ENCODE data around the gene TPO.

Gene TPO

DNA sequence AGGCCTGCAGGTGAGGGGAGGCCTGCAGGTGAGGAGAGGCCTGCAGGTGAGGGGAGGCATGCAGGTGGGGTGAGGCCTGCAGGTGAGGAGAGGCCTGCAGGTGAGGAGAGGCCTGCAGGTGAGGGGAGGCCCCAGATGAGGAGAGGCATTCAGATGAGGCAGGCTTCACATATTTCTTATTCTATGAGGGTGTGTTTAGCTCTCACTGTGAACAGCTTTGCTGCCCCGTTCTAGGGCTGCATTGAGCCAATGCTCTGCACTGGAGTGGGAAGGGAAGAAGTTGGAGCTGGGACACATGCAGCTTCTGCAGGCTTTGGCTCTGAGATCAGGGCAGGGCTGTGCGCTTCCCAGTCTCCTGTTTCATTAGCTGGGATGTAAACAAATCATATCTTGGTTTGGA lies 19.5 kb downstream of the TPO start:
- Histone ChIP-seq H3K27me3 (peaks cover 0 to 5% of the 10 kb centered on the region in 2 donors), H3K27ac (no peak overlapping the region), H3K36me3 (no peaks in the 10 kb centered on the region), H3K9me3 (peaks cover 0 to 6% (median 0%) of the 10 kb centered on the region in 3 donors), H3K4me3 (no peak overlapping the region), H3K4me1 (no peaks in the 10 kb centered on the region)
- intact Hi-C loops (cut with DNase I; ENCODE audit: low total_unique reads), result no loop called here
- DNase-seq, result no peak
- no peak for TF ChIP-seq CTCF (IDR thresholded peaks at IDR 0.05)

DNA sequence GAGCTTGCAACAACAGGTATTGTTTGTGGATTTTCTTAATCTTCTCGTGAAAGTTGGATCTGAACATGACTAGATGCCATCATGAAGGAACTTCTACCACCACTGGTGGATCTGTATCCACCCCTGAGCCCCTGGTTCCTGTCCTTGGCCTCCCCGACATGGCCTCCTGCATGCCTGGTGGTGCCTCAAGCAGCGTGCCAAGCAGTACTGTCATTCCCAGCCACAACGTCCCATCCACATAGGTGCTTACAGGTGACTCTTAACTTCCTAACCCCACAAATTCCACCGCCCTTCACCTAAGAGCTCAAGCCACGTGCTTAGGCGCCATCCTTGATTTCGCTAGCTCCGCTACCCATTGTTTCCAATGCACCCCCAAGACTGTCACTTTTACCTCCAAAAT lies 23.1 kb downstream of the TPO start:
- intact Hi-C loops (cut with DNase I; ENCODE audit: low total_unique reads), result no loop called here
- no peak for DNase-seq
- H3K4me3 ChIP-seq, result no peak overlapping the region
- peaks cover 0 to 2% of the 10 kb centered on the region in 2 donors for H3K27me3 ChIP-seq
- no peaks in the 10 kb centered on the region for H3K9me3 ChIP-seq
- TF ChIP-seq CTCF (IDR thresholded peaks at IDR 0.05), result no peak
- H3K27ac ChIP-seq, result no peak overlapping the region
- no peaks in the 10 kb centered on the region for H3K36me3 ChIP-seq
- H3K4me1 ChIP-seq, result no peaks in the 10 kb centered on the region

DNA sequence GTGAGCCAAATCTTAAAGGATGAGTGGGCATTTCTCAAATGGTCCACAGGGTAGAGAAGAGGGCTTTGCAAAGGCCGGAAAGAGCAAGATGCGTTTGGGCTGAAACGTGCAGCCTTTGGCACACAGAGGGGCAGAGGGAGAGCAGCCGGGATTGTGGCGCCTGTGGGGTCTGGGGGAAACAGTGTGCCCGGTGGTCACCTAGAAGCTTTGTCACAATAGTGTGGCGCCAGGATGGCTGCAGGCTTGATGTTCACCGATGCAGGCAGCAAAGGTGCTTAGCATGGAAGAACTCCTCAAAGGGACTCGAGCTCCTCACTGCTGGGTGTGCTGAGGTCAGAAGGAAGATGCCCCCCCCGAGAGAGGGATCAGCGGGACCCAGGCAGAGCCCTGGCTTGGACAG lies 23.8 kb downstream of the TPO start:
- no peak overlapping the region for H3K4me3 ChIP-seq
- no peaks in the 10 kb centered on the region for H3K36me3 ChIP-seq
- intact Hi-C loops (cut with DNase I; ENCODE audit: low total_unique reads), result no loop called here
- no peaks in the 10 kb centered on the region for H3K9me3 ChIP-seq
- DNase-seq, result no peak
- TF ChIP-seq CTCF (IDR thresholded peaks at IDR 0.05), result no peak
- peaks cover 0 to 2% of the 10 kb centered on the region in 2 donors for H3K27me3 ChIP-seq
- no peaks in the 10 kb centered on the region for H3K4me1 ChIP-seq
- no peak overlapping the region for H3K27ac ChIP-seq

- intact Hi-C loops (cut with DNase I; ENCODE audit: low total_unique reads), result no loop called here
- no peak for DNase-seq
- no peak for TF ChIP-seq CTCF (IDR thresholded peaks at IDR 0.05)
- Histone ChIP-seq H3K9me3 (no peaks in the 10 kb centered on the region), H3K27ac (no peak overlapping the region), H3K36me3 (no peaks in the 10 kb centered on the region), H3K4me3 (no peak overlapping the region), H3K27me3 (peaks cover 0 to 2% of the 10 kb centered on the region in 2 donors), H3K4me1 (no peaks in the 10 kb centered on the region)
These were observed 24.3 kb downstream of the TPO start for GRCh38 chr2:1437537-1437936.

DNA sequence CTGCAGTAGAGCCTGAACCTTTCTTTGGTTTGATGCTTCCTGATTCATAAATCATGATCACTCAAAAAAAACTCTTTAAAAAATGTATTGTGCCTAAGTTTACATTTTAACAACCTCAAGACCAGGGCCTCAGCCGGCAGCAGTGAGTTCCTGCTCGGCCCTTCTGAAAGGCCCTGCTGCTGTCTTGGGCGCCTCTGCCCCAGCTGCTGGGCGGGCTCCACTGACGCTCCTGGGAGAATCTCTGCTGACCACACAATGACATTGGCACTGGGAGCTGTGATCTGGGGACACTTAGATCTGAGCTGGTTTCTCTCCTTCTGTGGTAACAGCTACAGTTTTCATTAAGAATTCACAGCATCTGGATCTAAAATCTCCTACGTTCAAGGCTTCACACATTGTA lies 25.7 kb downstream of the TPO start:
- Histone ChIP-seq H3K9me3 (no peaks in the 10 kb centered on the region), H3K27ac (no peak overlapping the region), H3K4me1 (no peaks in the 10 kb centered on the region), H3K27me3 (peaks cover 0 to 2% of the 10 kb centered on the region in 2 donors), H3K36me3 (no peaks in the 10 kb centered on the region), H3K4me3 (no peak overlapping the region)
- intact Hi-C loops (cut with DNase I; ENCODE audit: low total_unique reads), result no loop called here
- TF ChIP-seq CTCF (IDR thresholded peaks at IDR 0.05), result no peak
- DNase-seq, result no peak

GRCh38 chr2:1440581-1440980 lies 27.3 kb downstream of the TPO start:
- Histone ChIP-seq H3K9me3 (no peaks in the 10 kb centered on the region), H3K36me3 (no peaks in the 10 kb centered on the region), H3K27ac (no peak overlapping the region), H3K4me1 (no peaks in the 10 kb centered on the region), H3K4me3 (no peak overlapping the region), H3K27me3 (peaks cover 0 to 2% of the 10 kb centered on the region in 2 donors)
- TF ChIP-seq CTCF (IDR thresholded peaks at IDR 0.05), result no peak
- intact Hi-C loops (cut with DNase I; ENCODE audit: low total_unique reads), result no loop called here
- no peak for DNase-seq
